IgD-negative memory B cell (primary cell): ENCODE results near the gene CHMP4B. TPM values are rescaled to one million over a fixed set of nuclear protein-coding genes. Genes with fewer than 3 reads are reported as not detected.

ENCODE experiments used
- H3K27ac Mint-ChIP-seq, 3 donors: one replicate each; pipeline ENCODE4 v1.8.0; 2020 to 2022; ENCODE audit warnings: mild to moderate bottlenecking in 3 of 3, mixed read lengths in 3 of 3, moderate library complexity in 1 of 3
- H3K27me3 Mint-ChIP-seq: one replicate; pipeline ENCODE4 v1.8.0; 2021; ENCODE audit warnings: mixed read lengths
- H3K36me3 Mint-ChIP-seq: one replicate; pipeline ENCODE4 v1.8.0; 2020; ENCODE audit warnings: mild to moderate bottlenecking, mixed read lengths
- H3K4me1 Mint-ChIP-seq, 3 donors: one replicate each; pipeline ENCODE4 v1.8.0; 2020 to 2022; ENCODE audit warnings: mixed read lengths in 3 of 3, mild to moderate bottlenecking in 1 of 3
- H3K4me3 Mint-ChIP-seq, 4 donors: one replicate each; pipeline ENCODE4 v1.8.0; 2020 to 2022; ENCODE audit warnings: mild to moderate bottlenecking in 4 of 4, mixed read lengths in 4 of 4, moderate library complexity in 3 of 4
- H3K9me3 Mint-ChIP-seq, 3 donors: one replicate each; pipeline ENCODE4 v1.8.0; 2020 to 2021; ENCODE audit warnings: mixed read lengths in 3 of 3, mild to moderate bottlenecking in 1 of 3
- polyA plus RNA-seq: library from polyadenylated mRNA; unstranded; fragments of 300-500 nt; fragmentation: Illumina TruSeq; gene quantifications from one replicate; pipeline ENCODE4 v1.2.3, GENCODE V29; 2021

The CHMP4B gene
- polyA plus RNA-seq, 1 donor from 2014 or later, result 11.8 TPM

DNA sequence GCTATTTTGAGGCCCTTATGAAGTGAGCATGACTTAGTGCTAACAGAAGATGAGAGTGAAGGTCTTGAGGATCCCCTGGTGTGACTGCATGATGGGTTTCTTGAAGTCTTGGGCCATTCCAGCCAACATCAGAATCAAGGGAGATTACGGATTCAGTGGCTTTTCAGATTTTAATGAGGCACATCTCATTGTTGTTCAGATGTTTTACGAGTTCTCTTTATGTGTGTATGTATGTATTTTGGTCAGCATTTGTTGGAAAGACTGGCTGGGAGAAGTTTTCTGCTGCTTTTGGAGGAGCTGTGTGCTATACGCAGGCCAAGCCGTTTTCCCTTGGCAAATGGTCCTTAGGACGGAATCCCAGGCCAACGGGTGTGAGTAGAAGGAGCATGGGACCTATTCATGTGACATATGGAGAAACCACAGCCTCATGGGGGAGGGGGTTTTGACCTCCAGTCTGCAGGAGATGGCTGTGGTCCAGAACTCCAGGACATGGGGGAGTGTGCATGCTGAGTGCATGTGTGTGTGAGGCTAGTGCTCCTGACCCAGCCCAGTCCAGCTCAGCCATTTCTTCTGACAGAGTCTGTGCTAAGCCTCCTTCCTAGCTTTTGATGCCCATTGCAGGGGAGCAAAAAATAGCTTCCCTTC lies 35.3 kb downstream of the CHMP4B start:
- Mint-ChIP-seq H3K27ac (peak overlapping the region in 2 of 3 donors; percentile 73 to 90), H3K27me3 (no peaks in the 10 kb centered on the region), H3K4me1 (peaks cover 47 to 55% (median 48%) of the 10 kb centered on the region in 3 donors), H3K4me3 (peak overlapping the region in 1 of 4 donors; percentile 12), H3K36me3 (peaks cover 2% of the 10 kb centered on the region), H3K9me3 (no peaks in the 10 kb centered on the region)

DNA sequence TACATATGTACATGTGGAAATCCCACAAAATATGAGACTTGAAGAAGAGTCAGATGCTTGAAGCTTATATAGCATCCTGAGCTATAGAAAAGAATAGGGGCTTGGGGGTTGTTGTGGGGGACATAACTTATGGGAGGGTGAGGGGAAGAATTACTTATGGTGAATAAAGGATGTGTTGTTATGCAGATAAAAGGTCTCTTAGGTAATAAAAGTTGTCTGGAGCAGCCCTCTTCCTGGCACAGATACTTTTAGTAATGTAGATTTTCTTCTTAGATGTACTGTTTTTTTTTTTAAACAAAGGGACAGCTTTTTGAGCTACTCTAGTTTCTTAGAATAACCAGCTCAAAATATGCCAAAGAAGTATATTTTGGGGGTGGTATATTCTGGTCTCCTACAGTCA lies 35.9 kb downstream of the CHMP4B start:
- no peaks in the 10 kb centered on the region for H3K9me3 Mint-ChIP-seq
- H3K36me3 Mint-ChIP-seq, result peaks cover 2% of the 10 kb centered on the region
- peak overlapping the region in 2 of 3 donors; percentile 60 to 90 for H3K27ac Mint-ChIP-seq
- H3K4me1 Mint-ChIP-seq, result peaks cover 41 to 49% (median 43%) of the 10 kb centered on the region in 3 donors
- H3K27me3 Mint-ChIP-seq, result no peaks in the 10 kb centered on the region
- no peak overlapping the region for H3K4me3 Mint-ChIP-seq

DNA sequence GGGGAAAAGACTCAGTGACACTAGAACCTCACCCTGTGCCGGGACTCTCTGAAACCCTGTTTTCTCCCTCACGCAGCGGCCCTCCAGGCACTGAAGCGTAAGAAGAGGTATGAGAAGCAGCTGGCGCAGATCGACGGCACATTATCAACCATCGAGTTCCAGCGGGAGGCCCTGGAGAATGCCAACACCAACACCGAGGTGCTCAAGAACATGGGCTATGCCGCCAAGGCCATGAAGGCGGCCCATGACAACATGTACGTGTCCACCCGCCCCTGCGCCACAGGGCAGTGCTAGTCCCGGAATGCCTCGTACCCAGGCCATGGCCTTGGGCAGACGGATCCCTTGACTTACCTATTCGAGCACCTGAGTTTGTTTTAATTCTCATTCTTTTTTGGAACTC lies 37.2 kb downstream of the CHMP4B start:
- H3K9me3 Mint-ChIP-seq, result no peaks in the 10 kb centered on the region
- no peak overlapping the region for H3K27ac Mint-ChIP-seq
- H3K4me1 Mint-ChIP-seq, result peaks cover 29 to 37% (median 31%) of the 10 kb centered on the region in 3 donors
- no peaks in the 10 kb centered on the region for H3K27me3 Mint-ChIP-seq
- no peak overlapping the region for H3K4me3 Mint-ChIP-seq
- H3K36me3 Mint-ChIP-seq, result peaks cover 2% of the 10 kb centered on the region

- H3K9me3 Mint-ChIP-seq, result no peaks in the 10 kb centered on the region
- no peaks in the 10 kb centered on the region for H3K27me3 Mint-ChIP-seq
- H3K4me3 Mint-ChIP-seq, result no peak overlapping the region
- H3K36me3 Mint-ChIP-seq, result peaks cover 2% of the 10 kb centered on the region
- no peak overlapping the region for H3K27ac Mint-ChIP-seq
- H3K4me1 Mint-ChIP-seq, result peaks cover 19 to 27% (median 20%) of the 10 kb centered on the region in 3 donors
These were observed 39.0 kb downstream of the CHMP4B start for GRCh38 chr20:33850159-33850558.

DNA sequence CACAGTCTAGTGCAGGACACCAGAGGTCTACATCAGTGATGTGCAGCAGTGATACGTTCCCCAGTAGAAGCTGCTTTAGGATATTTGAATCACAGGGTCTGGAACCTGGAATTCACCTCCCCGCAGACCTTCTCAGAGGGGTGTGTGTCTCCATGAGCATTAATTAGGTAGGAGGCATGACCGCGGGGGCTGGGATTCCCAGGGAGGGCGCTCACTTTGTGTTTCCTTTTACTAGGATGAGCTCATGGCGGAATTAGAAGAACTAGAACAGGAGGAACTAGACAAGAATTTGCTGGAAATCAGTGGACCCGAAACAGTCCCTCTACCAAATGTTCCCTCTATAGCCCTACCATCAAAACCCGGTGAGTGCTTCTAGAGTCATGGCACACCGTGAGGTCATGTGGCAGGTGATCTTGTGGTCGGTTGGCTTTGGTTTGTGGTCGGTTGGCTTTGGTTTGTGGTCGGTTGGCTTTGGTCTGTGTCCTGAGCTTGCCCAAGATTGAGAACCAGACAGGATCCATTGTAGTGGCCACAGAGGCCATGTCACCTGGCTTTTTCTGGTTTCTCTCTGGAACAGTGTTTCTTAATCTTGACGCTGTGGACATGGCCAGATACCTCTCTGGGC lies 40.8 kb downstream of the CHMP4B start:
- Mint-ChIP-seq H3K9me3 (no peaks in the 10 kb centered on the region), H3K27me3 (no peaks in the 10 kb centered on the region), H3K36me3 (peaks cover 2% of the 10 kb centered on the region), H3K4me3 (no peak overlapping the region), H3K4me1 (peaks cover 5 to 12% (median 10%) of the 10 kb centered on the region in 3 donors), H3K27ac (peak overlapping the region in 1 of 3 donors; percentile 87)

DNA sequence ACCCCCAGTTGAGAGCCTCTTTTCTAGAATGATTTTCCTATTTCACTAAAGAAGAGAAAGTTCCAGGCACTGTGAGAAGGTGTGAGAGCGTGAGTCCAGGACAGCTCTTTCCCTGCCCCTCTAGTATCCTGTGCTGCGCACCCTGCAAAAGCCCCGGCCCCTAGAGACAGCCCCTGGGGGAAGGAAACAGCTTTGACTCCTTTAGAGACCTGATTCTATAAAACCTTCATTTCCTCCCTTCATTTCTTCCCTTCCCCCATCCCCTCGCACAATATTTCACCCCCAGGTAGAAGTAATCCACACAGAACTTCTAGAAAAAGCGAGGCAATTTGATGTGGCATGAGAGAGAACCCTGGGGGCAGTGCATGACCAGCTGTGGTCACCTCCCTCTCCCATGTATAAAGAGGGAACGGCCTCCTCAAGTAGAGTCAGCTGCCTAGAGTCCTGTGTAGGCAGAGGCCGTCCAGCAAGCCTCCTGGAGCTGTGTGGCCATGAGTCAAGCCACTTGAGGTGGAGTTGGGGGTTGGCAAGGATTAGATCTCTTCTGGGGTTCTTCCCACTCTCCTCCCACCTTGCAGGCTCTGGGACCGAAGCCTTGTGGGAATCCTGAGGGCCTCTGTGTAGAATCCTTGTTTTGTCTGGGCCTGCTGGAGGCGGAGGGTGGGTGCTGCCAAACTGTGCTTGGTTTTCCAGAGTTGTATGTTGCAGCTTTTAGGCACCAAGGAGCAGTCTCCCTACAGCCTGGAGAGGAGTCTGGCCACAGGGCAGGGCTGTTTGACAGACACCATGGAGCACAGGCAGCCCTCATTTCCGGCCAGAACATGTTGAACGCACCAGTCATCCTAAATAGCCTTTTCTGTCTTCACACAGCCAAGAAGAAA lies 41.7 kb downstream of the CHMP4B start:
- Mint-ChIP-seq H3K36me3 (peaks cover 2% of the 10 kb centered on the region), H3K27ac (no peak overlapping the region), H3K9me3 (no peaks in the 10 kb centered on the region), H3K4me1 (peaks cover 4 to 10% (median 5%) of the 10 kb centered on the region in 3 donors), H3K27me3 (no peaks in the 10 kb centered on the region), H3K4me3 (no peak overlapping the region)

DNA sequence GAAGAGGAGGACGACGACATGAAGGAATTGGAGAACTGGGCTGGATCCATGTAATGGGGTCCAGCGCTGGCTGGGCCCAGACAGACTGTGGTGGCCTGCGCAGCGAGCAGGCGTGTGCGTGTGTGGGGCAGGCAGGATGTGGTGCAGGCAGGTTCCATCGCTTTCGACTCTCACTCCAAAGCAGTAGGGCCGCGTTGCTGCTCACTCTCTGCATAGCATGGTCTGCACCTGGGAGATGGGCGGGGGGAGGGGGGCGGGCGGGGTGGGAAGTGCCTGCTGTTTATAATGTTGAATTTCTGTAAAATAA lies 42.3 kb downstream of the CHMP4B start:
- H3K36me3 Mint-ChIP-seq, result peaks cover 2% of the 10 kb centered on the region
- H3K27ac Mint-ChIP-seq, result no peak overlapping the region
- peaks cover 9 to 16% (median 10%) of the 10 kb centered on the region in 3 donors for H3K4me1 Mint-ChIP-seq
- no peaks in the 10 kb centered on the region for H3K9me3 Mint-ChIP-seq
- H3K27me3 Mint-ChIP-seq, result no peaks in the 10 kb centered on the region
- no peak overlapping the region for H3K4me3 Mint-ChIP-seq

DNA sequence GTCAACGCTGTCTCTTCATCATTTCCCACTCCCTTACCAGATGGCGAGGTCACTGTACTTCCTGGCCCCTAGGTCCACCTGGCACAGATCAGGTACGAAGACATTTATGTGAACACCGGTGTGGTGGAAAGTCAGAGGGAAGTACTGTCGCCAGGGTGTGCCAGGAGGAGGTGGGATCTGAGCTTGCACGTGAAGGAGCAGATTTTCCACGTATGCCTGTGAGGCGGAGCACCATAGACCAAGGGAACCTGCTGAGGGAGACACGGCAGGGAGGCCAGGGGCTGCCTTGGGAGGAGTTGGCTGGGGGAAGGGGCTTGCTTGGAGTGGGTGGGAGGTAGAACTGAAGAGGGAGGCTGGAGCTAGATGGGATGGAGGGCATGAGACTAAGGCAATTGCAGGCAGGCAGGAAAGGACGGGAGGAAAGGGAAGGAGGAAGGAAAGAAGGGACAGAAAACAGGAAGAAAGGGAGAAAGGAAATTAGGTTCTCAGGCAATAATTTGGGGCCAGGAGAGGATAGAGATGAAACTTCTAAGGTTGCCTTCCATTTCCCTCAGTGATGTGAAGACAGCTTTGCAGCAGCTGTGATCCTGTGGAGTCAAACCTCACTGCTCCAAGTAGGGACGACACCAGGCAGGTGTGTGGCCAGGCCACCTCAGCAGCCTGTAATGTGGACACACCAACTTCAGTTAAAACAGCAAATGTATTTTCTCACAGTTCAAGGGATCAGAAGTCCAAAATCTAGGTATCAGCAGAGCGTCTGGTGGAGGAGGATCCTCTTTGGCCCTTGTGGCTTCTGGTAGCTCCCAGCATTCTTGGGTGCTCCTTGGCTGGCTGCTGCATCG lies 46.8 kb downstream of the CHMP4B start:
- Mint-ChIP-seq H3K27ac (peak overlapping the region; percentile 47 to 94 (median 82)), H3K27me3 (no peaks in the 10 kb centered on the region), H3K4me1 (peaks cover 21 to 26% (median 24%) of the 10 kb centered on the region in 3 donors), H3K9me3 (no peaks in the 10 kb centered on the region), H3K4me3 (no peak overlapping the region), H3K36me3 (no peaks in the 10 kb centered on the region)

- Mint-ChIP-seq H3K4me3 (peak overlapping the region in 3 of 4 donors; percentile 21 to 88 (median 23)), H3K9me3 (no peaks in the 10 kb centered on the region), H3K27ac (peak overlapping the region; percentile 47 to 94 (median 82)), H3K4me1 (peaks cover 21 to 27% (median 26%) of the 10 kb centered on the region in 3 donors), H3K27me3 (no peaks in the 10 kb centered on the region), H3K36me3 (no peaks in the 10 kb centered on the region)
These were observed 47.5 kb downstream of the CHMP4B start for GRCh38 chr20:33858666-33859065.

- H3K27ac Mint-ChIP-seq, result peak overlapping the region; percentile 47 to 82 (median 55)
- peak overlapping the region in 2 of 4 donors; percentile 23 to 88 for H3K4me3 Mint-ChIP-seq
- peaks cover 21 to 27% (median 26%) of the 10 kb centered on the region in 3 donors for H3K4me1 Mint-ChIP-seq
- no peaks in the 10 kb centered on the region for H3K9me3 Mint-ChIP-seq
- H3K36me3 Mint-ChIP-seq, result no peaks in the 10 kb centered on the region
- H3K27me3 Mint-ChIP-seq, result no peaks in the 10 kb centered on the region
These were observed 48.1 kb downstream of the CHMP4B start for GRCh38 chr20:33859157-33859695.

- Mint-ChIP-seq H3K36me3 (no peaks in the 10 kb centered on the region), H3K27me3 (no peaks in the 10 kb centered on the region), H3K9me3 (no peaks in the 10 kb centered on the region), H3K4me3 (peak overlapping the region in 2 of 4 donors; percentile 2 to 88), H3K4me1 (peaks cover 21 to 27% (median 26%) of the 10 kb centered on the region in 3 donors), H3K27ac (peak overlapping the region; percentile 47 to 82 (median 55))
These were observed 48.6 kb downstream of the CHMP4B start for GRCh38 chr20:33859751-33860150.

DNA sequence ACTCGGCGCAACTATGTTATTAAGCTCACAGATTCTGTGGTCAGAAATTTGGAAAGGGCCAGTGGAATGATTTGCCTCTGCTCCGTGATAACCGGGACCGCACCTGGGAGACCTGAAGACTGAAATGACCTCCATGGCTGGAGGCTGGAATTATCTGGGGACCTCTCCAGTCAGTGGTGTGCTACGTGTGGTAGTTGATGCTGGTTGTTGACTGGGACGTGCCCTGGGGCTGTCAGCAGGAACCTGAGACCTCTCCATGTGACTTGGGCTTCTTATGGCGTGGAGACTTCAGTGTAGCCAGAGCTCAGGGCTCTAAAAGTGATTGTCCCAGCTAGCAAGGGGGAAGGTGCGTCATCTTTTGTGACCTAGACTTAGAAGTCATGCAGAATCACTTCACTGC lies 50.3 kb downstream of the CHMP4B start:
- no peaks in the 10 kb centered on the region for H3K36me3 Mint-ChIP-seq
- H3K4me1 Mint-ChIP-seq, result peaks cover 21 to 27% (median 26%) of the 10 kb centered on the region in 3 donors
- no peaks in the 10 kb centered on the region for H3K27me3 Mint-ChIP-seq
- no peak overlapping the region for H3K4me3 Mint-ChIP-seq
- H3K27ac Mint-ChIP-seq, result peak overlapping the region in 1 of 3 donors; percentile 76
- H3K9me3 Mint-ChIP-seq, result no peaks in the 10 kb centered on the region

GRCh38 chr20:33862709-33863403 lies 51.7 kb downstream of the CHMP4B start:
- no peaks in the 10 kb centered on the region for H3K36me3 Mint-ChIP-seq

More at GRCh38 chr20:33862709-33863403, 51.7 kb downstream of the CHMP4B start:
- H3K9me3 Mint-ChIP-seq, result no peaks in the 10 kb centered on the region
- peak overlapping the region in 1 of 4 donors; percentile 32 for H3K4me3 Mint-ChIP-seq
- H3K27ac Mint-ChIP-seq, result no peak overlapping the region
- no peaks in the 10 kb centered on the region for H3K27me3 Mint-ChIP-seq
- H3K4me1 Mint-ChIP-seq, result peaks cover 21 to 22% (median 22%) of the 10 kb centered on the region in 3 donors
